ENCODE measurements around the gene ELAVL4. TPM values are rescaled to one million over a fixed set of nuclear protein-coding genes. Genes with fewer than 3 reads are reported as not detected.

ELAVL4 gene
- 19.9 TPM for polyA plus RNA-seq (2012; ENCODE audit: insufficient read depth, insufficient read length, low read depth)

DNA sequence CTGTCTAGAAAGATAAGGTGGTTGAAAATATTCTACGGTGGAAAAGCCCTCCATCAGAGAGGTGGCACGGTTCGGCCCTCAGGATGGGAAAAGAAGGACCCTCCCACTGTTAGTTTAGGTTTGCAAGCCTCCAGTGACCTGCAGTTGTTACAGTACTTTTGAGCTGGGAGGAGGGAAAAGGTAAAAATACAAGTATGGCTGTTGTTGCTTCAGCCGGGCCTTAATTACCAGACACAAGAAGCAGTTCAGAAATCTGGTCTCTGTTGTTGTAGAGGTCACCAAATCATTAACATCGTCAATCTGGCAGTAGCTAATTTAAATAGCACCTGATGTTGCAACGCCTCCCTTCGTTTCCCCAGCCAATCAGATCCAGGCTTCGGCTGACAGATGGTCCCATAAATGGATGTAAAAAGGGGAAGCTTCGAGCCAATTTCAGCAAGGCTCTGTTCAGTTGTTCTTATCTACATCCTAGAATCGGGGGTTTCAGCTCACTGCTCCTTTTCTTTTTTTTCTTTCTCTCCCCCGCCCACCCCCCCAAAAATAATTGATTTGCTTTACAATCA, at the start of gene ELAVL4:
Gene ELAVL4 (plus strand): TSS at position 424 of the 563 bp plus-strand sequence. CDS start 270 bp downstream, outside the sequence.
- H3K4me3 ChIP-seq (ENCODE audit: low read depth, low read length), result peak within 1 kb of the TSS; percentile 76
- TF ChIP-seq, protein P1, sequence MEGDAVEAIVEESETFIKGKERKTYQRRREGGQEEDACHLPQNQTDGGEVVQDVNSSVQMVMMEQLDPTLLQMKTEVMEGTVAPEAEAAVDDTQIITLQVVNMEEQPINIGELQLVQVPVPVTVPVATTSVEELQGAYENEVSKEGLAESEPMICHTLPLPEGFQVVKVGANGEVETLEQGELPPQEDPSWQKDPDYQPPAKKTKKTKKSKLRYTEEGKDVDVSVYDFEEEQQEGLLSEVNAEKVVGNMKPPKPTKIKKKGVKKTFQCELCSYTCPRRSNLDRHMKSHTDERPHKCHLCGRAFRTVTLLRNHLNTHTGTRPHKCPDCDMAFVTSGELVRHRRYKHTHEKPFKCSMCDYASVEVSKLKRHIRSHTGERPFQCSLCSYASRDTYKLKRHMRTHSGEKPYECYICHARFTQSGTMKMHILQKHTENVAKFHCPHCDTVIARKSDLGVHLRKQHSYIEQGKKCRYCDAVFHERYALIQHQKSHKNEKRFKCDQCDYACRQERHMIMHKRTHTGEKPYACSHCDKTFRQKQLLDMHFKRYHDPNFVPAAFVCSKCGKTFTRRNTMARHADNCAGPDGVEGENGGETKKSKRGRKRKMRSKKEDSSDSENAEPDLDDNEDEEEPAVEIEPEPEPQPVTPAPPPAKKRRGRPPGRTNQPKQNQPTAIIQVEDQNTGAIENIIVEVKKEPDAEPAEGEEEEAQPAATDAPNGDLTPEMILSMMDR (IDR thresholded peaks at IDR 0.05; ENCODE audit: low read depth, low read length), result no peak
- peaks cover 4% of the 10 kb centered on the region; the same call in 1 of the 2 replicates for H3K4me1 ChIP-seq
- H3K27me3 ChIP-seq, result no peaks in the 10 kb centered on the region
- peak; percentile 68 for DNase-seq
- H3K36me3 ChIP-seq, result no peaks in the 10 kb centered on the region
- no peaks in the 10 kb centered on the region for H3K9me3 ChIP-seq

DNA sequence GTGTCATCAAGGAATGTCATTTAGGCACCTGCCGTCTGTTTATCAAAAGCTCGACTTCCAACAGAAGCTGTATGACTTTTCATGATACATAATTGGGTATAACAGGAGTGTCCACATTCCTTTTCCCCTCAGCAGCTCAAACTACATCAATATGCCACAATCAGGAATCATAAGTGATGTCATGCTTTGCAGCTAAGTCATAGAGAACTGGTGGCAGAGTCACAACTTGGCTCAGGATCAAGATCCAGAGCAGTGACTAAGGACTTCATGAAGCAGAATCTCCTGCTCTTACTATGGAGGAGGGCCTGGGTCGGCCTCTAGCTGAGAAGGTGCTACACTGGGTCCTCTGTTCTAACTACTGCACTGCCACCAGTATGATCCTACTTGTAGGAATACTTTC, 48.4 kb upstream of the ELAVL4 start:
- TF ChIP-seq, protein P1 (IDR thresholded peaks at IDR 0.05; ENCODE audit: low read depth, low read length), result no peak
- peak; percentile 5 for DNase-seq
- Histone ChIP-seq H3K4me1 (no peaks in the 10 kb centered on the region), H3K9me3 (no peaks in the 10 kb centered on the region), H3K4me3 (ENCODE audit: low read depth, low read length) (no peak overlapping the region), H3K27me3 (no peaks in the 10 kb centered on the region), H3K36me3 (no peaks in the 10 kb centered on the region)

DNA sequence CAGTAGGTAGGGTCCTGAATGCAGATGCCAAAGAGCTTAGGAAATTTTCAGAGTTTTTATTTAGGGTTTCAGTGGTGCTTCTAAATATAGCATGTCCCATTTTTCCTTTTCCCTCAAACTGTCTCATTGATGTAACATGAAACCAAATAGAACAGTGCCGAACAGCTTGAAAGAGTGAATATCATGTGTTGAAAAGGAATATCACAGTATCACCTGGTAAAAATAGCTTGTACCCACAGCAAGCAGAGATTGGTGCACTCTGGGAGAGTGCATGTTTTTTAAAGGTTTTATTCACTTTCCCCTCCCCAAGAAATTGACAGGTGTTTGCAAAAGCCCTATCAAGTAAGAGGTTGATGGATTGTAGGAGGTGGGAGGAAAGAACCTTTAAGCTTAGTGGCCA, 41.9 kb upstream of the ELAVL4 start:
- Histone ChIP-seq H3K4me3 (ENCODE audit: low read depth, low read length) (no peak overlapping the region), H3K9me3 (no peaks in the 10 kb centered on the region), H3K36me3 (no peaks in the 10 kb centered on the region), H3K27me3 (no peaks in the 10 kb centered on the region), H3K4me1 (no peaks in the 10 kb centered on the region)
- TF ChIP-seq, protein P1 (IDR thresholded peaks at IDR 0.05; ENCODE audit: low read depth, low read length), result no peak
- no peak for DNase-seq

DNA sequence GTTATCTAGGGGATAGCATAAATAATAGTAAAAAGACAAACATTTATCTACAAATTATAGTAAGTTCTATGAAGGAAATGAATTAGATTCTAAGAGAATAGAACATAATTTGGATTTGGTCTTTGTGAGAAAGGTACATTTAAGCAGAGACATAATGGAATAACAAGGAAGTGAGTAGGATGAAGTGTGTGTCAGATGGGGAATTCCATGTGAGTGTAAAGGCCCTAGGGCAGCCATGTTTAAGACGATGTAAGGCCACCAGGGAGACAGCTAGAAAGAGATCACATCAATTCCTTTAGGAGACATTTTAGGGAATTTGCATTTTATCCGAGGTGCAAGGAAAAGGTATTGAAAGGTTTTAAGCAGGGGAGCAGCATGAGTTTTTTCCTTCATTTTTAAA, 33.8 kb upstream of the ELAVL4 start:
- Histone ChIP-seq H3K4me1 (no peaks in the 10 kb centered on the region), H3K36me3 (no peaks in the 10 kb centered on the region), H3K9me3 (no peaks in the 10 kb centered on the region), H3K27me3 (no peaks in the 10 kb centered on the region), H3K4me3 (ENCODE audit: low read depth, low read length) (no peak overlapping the region)
- TF ChIP-seq, protein P1 (IDR thresholded peaks at IDR 0.05; ENCODE audit: low read depth, low read length), result no peak
- no peak for DNase-seq

DNA sequence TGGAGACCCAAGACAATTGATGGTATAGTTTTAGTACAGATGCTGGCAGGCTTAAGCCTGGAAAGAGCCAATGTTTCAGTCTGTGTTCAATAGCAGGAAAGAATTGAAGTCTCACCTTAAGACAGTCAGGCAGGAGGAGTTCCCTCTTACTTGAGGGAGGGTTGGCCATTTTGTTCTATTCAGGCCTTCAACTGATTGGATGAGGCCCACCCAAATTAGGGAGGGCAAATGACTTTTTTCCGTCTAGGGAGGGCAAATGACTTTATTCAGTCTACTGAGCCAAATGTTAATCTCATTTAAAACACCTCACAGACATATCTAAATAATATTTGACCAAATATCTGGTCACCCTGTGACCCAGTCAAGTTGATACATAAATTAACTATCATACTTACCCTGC, 31.4 kb upstream of the ELAVL4 start:
- Histone ChIP-seq H3K27me3 (no peaks in the 10 kb centered on the region), H3K4me3 (ENCODE audit: low read depth, low read length) (no peak overlapping the region), H3K4me1 (no peaks in the 10 kb centered on the region; the same call in 1 of the 2 replicates), H3K9me3 (no peaks in the 10 kb centered on the region), H3K36me3 (no peaks in the 10 kb centered on the region)
- TF ChIP-seq, protein P1 (IDR thresholded peaks at IDR 0.05; ENCODE audit: low read depth, low read length), result no peak
- DNase-seq, result no peak

DNA sequence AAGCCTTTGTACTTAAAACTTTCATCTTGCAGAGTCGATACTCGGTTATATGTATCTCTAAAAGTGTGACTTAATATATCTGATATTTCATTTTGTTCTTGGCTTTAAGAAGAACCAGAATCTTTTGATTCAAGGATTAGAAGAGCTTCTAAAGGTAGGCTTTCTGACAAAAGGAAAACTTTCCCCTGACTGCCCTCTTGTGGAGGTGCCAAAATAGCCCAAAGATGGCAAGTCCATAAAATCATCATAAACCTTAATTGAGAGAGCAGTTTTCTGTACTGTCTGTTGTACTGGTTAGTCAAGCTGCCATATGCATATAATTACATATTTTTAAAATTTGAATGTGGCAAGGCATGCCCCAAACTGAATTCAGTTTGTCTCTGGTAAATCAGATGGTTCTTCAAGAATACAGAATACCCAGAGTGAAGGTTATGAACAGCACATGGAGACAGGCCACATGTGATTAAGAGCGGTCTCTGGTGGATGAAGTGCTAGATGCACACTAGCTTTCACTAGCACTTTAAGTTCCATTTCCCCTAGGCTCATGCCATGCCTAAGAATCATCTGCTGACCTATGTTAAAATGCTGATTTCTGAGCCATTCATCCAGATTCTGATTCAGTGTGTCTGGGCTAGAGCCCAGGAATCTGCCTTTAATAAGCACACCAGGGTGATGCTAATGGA, 27.7 kb upstream of the ELAVL4 start:
- H3K4me1 ChIP-seq, result no peaks in the 10 kb centered on the region; the same call in 1 of the 2 replicates
- no peaks in the 10 kb centered on the region for H3K36me3 ChIP-seq

More for the DNA sequence above, 27.7 kb upstream of the ELAVL4 start:
- Histone ChIP-seq H3K9me3 (no peaks in the 10 kb centered on the region), H3K27me3 (no peaks in the 10 kb centered on the region), H3K4me3 (ENCODE audit: low read depth, low read length) (no peak overlapping the region)
- DNase-seq, result peak; percentile 23
- TF ChIP-seq, protein P1 (IDR thresholded peaks at IDR 0.05; ENCODE audit: low read depth, low read length), result peak; percentile 59
